B cell (primary cell): ENCODE data around the gene TUBA8. TPM values are rescaled to one million over a fixed set of nuclear protein-coding genes. Genes with fewer than 3 reads are reported as not detected.
"Not testable (repeated sequence)": the region's sequence is repeated elsewhere in the genome, so short reads cannot be mapped to it uniquely, and the experiment has no call there.

Source experiments
- ATAC-seq: fragments of 200-7000 bp; cut with Tn5 transposase; one replicate; pipeline ENCODE4 v1.10.0; 2021; ENCODE audit warnings: low read depth, mild to moderate bottlenecking, moderate number of reproducible peaks, moderate library complexity
- CTCF ChIA-PET: fragments of 350-600 bp; sonication (Branson Sonifier 250); formaldehyde crosslinking; loops from one replicate; lab custom pipeline; 2021; ENCODE audit warnings: antibody characterized with exemption, inconsistent platforms; lab: Charles Lee
- POLR2A ChIA-PET: fragments of 350-600 bp; sonication (Branson Sonifier 250); formaldehyde crosslinking; loops from one replicate; lab custom pipeline; 2021; ENCODE audit warnings: antibody characterized with exemption; lab: Charles Lee
- DNase-seq: peaks from one replicate; pipeline ENCODE4 v3.0.0; 2013
- H2AFZ ChIP-seq: 2 replicates; pipeline ENCODE4 v1.6.1; 2012; ENCODE audit warnings: mild to moderate bottlenecking, low read depth, low read length; ENCODE audit not compliant: insufficient read depth, poor library complexity, severe bottlenecking
- H3K27ac ChIP-seq, 2 donors: 1 replicate in 1 of 2; 2 replicates in 1 of 2; pipeline ENCODE4 v1.5.1; 2012 to 2013; ENCODE audit warnings: low read length in 2 of 2, mild to moderate bottlenecking in 2 of 2, moderate library complexity in 1 of 2
- H3K27me3 ChIP-seq, 4 experiments: fragments of 200-600 bp in 1 of 4; sonication (generic) in 1 of 4; replicated peaks in 1 of 4; 1 replicate in 2 of 4; 2 replicates in 2 of 4; pipeline versions ENCODE4 v1.6.1 to v1.7.0; 2013 to 2016; ENCODE audit warnings: low read length in 3 of 4, mild to moderate bottlenecking in 2 of 4, mixed read lengths in 1 of 4, moderate library complexity in 1 of 4; ENCODE audit not compliant: insufficient read depth in 4 of 4, control insufficient read depth in 3 of 4; ENCODE audit errors: control extremely low read depth in 1 of 4
- H3K36me3 ChIP-seq, 2 experiments: replicated peaks in 1 of 2; 1 replicate in 1 of 2; 2 replicates in 1 of 2; pipeline versions ENCODE4 v1.6.1 to v1.7.1; 2013; ENCODE audit warnings: low read length in 1 of 2; ENCODE audit not compliant: insufficient read depth in 2 of 2, control insufficient read depth in 1 of 2; ENCODE audit errors: control extremely low read depth in 1 of 2, extremely low read depth in 1 of 2
- H3K4me1 ChIP-seq, 2 donors: fragments of 200-600 bp in 1 of 2; sonication (generic) in 1 of 2; 1 replicate in 1 of 2; 2 replicates in 1 of 2; pipeline versions ENCODE4 v1.5.1 to v1.6.1; 2013 to 2017; ENCODE audit warnings: low read length in 2 of 2; ENCODE audit not compliant: control insufficient read depth in 2 of 2, insufficient read depth in 2 of 2
- H3K4me2 ChIP-seq: replicated peaks from 2 replicates; pipeline ENCODE3; 2012; ENCODE audit warnings: mild to moderate bottlenecking, low read depth, low read length; ENCODE audit not compliant: poor library complexity, severe bottlenecking
- H3K4me3 ChIP-seq, 5 experiments: fragments of 200-600 bp in 1 of 5; sonication (generic) in 1 of 5; 1 replicate in 3 of 5; 2 replicates in 2 of 5; pipeline versions ENCODE4 v1.5.1 to v1.7.0; 2011 to 2016; ENCODE audit warnings: low read length in 4 of 5, mild to moderate bottlenecking in 4 of 5, low read depth in 2 of 5, control low read depth in 1 of 5, moderate library complexity in 1 of 5; ENCODE audit not compliant: insufficient read depth in 1 of 5; ENCODE audit errors: control extremely low read depth in 1 of 5, extremely low read depth in 1 of 5
- H3K79me2 ChIP-seq: fragments of 200-600 bp; sonication (generic); one replicate; pipeline ENCODE4 v1.6.0; 2016; ENCODE audit warnings: low read length; ENCODE audit not compliant: control insufficient read depth, insufficient read depth
- H3K9ac ChIP-seq: fragments of 200-600 bp; sonication (generic); 2 replicates; pipeline ENCODE4 v1.6.1; 2017; ENCODE audit warnings: mild to moderate bottlenecking, low read length, moderate library complexity
- H3K9me3 ChIP-seq, 3 donors: one replicate each; pipeline versions ENCODE4 v1.6.1 to v1.7.1; 2013; ENCODE audit warnings: low read length in 2 of 3; ENCODE audit not compliant: control insufficient read depth in 2 of 3, insufficient read depth in 1 of 3; ENCODE audit errors: control extremely low read depth in 1 of 3
- H4K20me1 ChIP-seq: 2 replicates; pipeline ENCODE4 v1.6.0; 2012; ENCODE audit warnings: mild to moderate bottlenecking, low read length; ENCODE audit not compliant: insufficient read depth, control insufficient read depth, poor library complexity, severe bottlenecking
- H3K27ac Mint-ChIP-seq: one replicate; pipeline ENCODE4 v1.8.0; 2021; ENCODE audit warnings: mixed read lengths
- H3K27me3 Mint-ChIP-seq: one replicate; pipeline ENCODE4 v1.8.0; 2021; ENCODE audit warnings: mixed read lengths
- H3K4me1 Mint-ChIP-seq: one replicate; pipeline ENCODE4 v1.8.0; 2021; ENCODE audit warnings: mixed read lengths
- H3K4me3 Mint-ChIP-seq: one replicate; pipeline ENCODE4 v1.8.0; 2021; ENCODE audit warnings: mixed read lengths
- H3K9me3 Mint-ChIP-seq: one replicate; pipeline ENCODE4 v1.8.0; 2022; ENCODE audit warnings: mixed read lengths; ENCODE audit not compliant: insufficient read depth
- EZH2 ChIP-seq: IDR thresholded peaks from 2 replicates; pipeline ENCODE4 v1.6.1; 2012; ENCODE audit warnings: borderline replicate concordance, low read depth, mild to moderate bottlenecking, moderate library complexity, low read length; ENCODE audit not compliant: insufficient read depth, poor library complexity, severe bottlenecking
- WGBS: methylation state at CpG from one replicate; pipeline ENCODE4 v1.1.5; 2013; ENCODE audit warnings: missing lambda C conversion rate; ENCODE audit not compliant: insufficient coverage; 5-methylcytosine and 5-hydroxymethylcytosine counted together
- intact Hi-C: fragments of 100-400 bp; cut with micrococcal nuclease; formaldehyde crosslinking; loops from one replicate; pipeline ENCODE4 v1.10.0; 2022
- polyA plus RNA-seq: library from polyadenylated mRNA; depleted of rRNA; stranded (reverse); fragments of >200 nt; gene quantifications from 2 replicates; pipeline ENCODE4 v1.2.3, GENCODE V29; 2012
- total RNA-seq, 2 donors: library from RNA; stranded (reverse); fragments of 120-200 nt in 1 of 2; gene quantifications; 1 replicate in 1 of 2; 2 replicates in 1 of 2; pipeline versions ENCODE4 v1.2.3 to v1.2.4, GENCODE V29; 2013 to 2022
- TF ChIP-seq, protein P1 (sequence below): fragments of 200-600 bp; IDR thresholded peaks from one replicate; pipeline ENCODE4 v1.8.0; 2022; ENCODE audit warnings: antibody characterized with exemption, mild to moderate bottlenecking

The TUBA8 gene
- total and polyA plus RNA-seq, 2 donors (not counting 1 experiment from before 2014, with no cell fraction given), result 1.8 to 3.4 TPM

GRCh38 chr22:18136563-18137320, 26.1 kb downstream of the TUBA8 start:
- H3K4me3 ChIP-seq, result no peak overlapping the region
- no peaks in the 10 kb centered on the region for H3K36me3 ChIP-seq
- 95% methylated on average over 14 of the region's 21 CpGs for WGBS
- no peaks in the 10 kb centered on the region for H3K27me3 Mint-ChIP-seq
- no peak overlapping the region for H3K27ac ChIP-seq
- no peaks in the 10 kb centered on the region for H3K4me1 ChIP-seq
- no peaks in the 10 kb centered on the region for H3K27me3 ChIP-seq
- no peaks in the 10 kb centered on the region for H4K20me1 ChIP-seq
- ATAC-seq (no peak), DNase-seq (no peak)
- H3K4me2 ChIP-seq, result no peak overlapping the region
- no peak overlapping the region for H3K4me3 Mint-ChIP-seq
- ChIA-PET POLR2A (no interaction called here), CTCF (no interaction called here)
- H3K9me3 ChIP-seq, result peaks cover 0 to 6% (median 0%) of the 10 kb centered on the region in 3 donors
- intact Hi-C loops, result no loop called here
- H3K9ac ChIP-seq, result no peak overlapping the region
- H3K79me2 ChIP-seq, result no peaks in the 10 kb centered on the region
- no peak overlapping the region for H2AFZ ChIP-seq
- no peaks in the 10 kb centered on the region for H3K9me3 Mint-ChIP-seq
- H3K27ac Mint-ChIP-seq, result no peak overlapping the region
- TF ChIP-seq, protein P1, sequence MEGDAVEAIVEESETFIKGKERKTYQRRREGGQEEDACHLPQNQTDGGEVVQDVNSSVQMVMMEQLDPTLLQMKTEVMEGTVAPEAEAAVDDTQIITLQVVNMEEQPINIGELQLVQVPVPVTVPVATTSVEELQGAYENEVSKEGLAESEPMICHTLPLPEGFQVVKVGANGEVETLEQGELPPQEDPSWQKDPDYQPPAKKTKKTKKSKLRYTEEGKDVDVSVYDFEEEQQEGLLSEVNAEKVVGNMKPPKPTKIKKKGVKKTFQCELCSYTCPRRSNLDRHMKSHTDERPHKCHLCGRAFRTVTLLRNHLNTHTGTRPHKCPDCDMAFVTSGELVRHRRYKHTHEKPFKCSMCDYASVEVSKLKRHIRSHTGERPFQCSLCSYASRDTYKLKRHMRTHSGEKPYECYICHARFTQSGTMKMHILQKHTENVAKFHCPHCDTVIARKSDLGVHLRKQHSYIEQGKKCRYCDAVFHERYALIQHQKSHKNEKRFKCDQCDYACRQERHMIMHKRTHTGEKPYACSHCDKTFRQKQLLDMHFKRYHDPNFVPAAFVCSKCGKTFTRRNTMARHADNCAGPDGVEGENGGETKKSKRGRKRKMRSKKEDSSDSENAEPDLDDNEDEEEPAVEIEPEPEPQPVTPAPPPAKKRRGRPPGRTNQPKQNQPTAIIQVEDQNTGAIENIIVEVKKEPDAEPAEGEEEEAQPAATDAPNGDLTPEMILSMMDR, result no peak
- no peak for TF ChIP-seq EZH2
- no peaks in the 10 kb centered on the region for H3K4me1 Mint-ChIP-seq

- H3K9me3 Mint-ChIP-seq, H3K4me1 Mint-ChIP-seq, H3K79me2 ChIP-seq, POLR2A ChIA-PET, H3K27me3 Mint-ChIP-seq, intact Hi-C loops, H3K36me3 ChIP-seq, H3K4me3 ChIP-seq, H3K4me2 ChIP-seq, DNase-seq, ATAC-seq, H3K4me1 ChIP-seq, H2AFZ ChIP-seq, H3K9ac ChIP-seq, CTCF ChIA-PET, H3K27ac Mint-ChIP-seq, H3K27ac ChIP-seq, H3K27me3 ChIP-seq, H3K9me3 ChIP-seq, H3K4me3 Mint-ChIP-seq, H4K20me1 ChIP-seq: not testable (repeated sequence)
- WGBS, result 94% methylated on average over 4 of the region's 6 CpGs
These were observed 30.4 kb downstream of the TUBA8 start for GRCh38 chr22:18141004-18141403.
